Measurements from ENCODE around the gene CD22.

CD22 gene

DNA sequence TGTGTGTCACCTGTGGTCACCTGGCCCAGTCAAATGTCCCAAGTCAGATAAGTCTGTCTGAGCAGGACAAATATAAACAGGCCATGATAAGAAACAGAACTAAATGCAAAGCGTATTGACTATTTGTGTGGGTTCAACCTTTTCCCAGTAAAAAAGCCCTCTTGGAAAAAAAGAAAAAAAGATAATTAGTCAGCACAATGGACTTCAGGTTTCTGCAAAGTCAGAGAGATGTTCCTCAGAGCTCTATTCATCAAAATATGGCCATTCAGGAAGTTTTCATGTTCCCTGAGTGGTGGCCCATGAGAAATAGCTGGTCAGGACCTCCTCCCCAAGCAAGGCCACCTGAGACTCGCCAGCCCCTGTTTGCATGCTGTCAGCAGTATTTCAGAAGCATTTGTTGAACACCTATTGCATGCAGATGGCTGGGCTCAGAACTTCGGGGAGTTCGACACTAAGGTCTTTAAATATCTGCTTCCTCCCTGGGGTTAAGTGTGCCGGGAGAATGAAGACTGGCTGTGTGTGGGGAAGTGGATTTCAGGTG lies 32.0 kb downstream of the CD22 start:
- ChIA-PET CTCF (no interaction called here), POLR2A (no interaction called here)
- DNase-seq (ENCODE audit: extremely low spot score), result no peak
- no peak for TF ChIP-seq LEF1 (IDR thresholded peaks at IDR 0.05; ENCODE audit: borderline replicate concordance)
- no peak for TF ChIP-seq SP1 (IDR thresholded peaks at IDR 0.05)
- TF ChIP-seq ZNF384 (IDR thresholded peaks at IDR 0.05), result no peak
- TF ChIP-seq FOXM1 (IDR thresholded peaks at IDR 0.05; ENCODE audit: borderline replicate concordance), result no peak
- TF ChIP-seq FOXK2 (IDR thresholded peaks at IDR 0.05), result no peak
- TF ChIP-seq SUZ12 (IDR thresholded peaks at IDR 0.05), result no peak
- TF ChIP-seq L3MBTL2 (conservative IDR thresholded peaks at IDR 0.05), result no peak
- no peak for TF ChIP-seq NFRKB (IDR thresholded peaks at IDR 0.05)
- TF ChIP-seq HDGF (IDR thresholded peaks at IDR 0.05; ENCODE audit: borderline replicate concordance), result no peak
- no peak for TF ChIP-seq BHLHE40 (IDR thresholded peaks at IDR 0.05; ENCODE audit: borderline replicate concordance)
- no peak for TF ChIP-seq FOXA1 (IDR thresholded peaks at IDR 0.05)
- TF ChIP-seq, protein P1, sequence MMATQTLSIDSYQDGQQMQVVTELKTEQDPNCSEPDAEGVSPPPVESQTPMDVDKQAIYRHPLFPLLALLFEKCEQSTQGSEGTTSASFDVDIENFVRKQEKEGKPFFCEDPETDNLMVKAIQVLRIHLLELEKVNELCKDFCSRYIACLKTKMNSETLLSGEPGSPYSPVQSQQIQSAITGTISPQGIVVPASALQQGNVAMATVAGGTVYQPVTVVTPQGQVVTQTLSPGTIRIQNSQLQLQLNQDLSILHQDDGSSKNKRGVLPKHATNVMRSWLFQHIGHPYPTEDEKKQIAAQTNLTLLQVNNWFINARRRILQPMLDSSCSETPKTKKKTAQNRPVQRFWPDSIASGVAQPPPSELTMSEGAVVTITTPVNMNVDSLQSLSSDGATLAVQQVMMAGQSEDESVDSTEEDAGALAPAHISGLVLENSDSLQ (IDR thresholded peaks at IDR 0.05), result no peak
- TF ChIP-seq ELF4 (IDR thresholded peaks at IDR 0.05), result no peak
- TF ChIP-seq CTBP1 (IDR thresholded peaks at IDR 0.05; ENCODE audit: borderline replicate concordance), result no peak
- TF ChIP-seq ARNT (IDR thresholded peaks at IDR 0.05), result no peak
- no peak for TF ChIP-seq TARDBP (IDR thresholded peaks at IDR 0.05)

DNA sequence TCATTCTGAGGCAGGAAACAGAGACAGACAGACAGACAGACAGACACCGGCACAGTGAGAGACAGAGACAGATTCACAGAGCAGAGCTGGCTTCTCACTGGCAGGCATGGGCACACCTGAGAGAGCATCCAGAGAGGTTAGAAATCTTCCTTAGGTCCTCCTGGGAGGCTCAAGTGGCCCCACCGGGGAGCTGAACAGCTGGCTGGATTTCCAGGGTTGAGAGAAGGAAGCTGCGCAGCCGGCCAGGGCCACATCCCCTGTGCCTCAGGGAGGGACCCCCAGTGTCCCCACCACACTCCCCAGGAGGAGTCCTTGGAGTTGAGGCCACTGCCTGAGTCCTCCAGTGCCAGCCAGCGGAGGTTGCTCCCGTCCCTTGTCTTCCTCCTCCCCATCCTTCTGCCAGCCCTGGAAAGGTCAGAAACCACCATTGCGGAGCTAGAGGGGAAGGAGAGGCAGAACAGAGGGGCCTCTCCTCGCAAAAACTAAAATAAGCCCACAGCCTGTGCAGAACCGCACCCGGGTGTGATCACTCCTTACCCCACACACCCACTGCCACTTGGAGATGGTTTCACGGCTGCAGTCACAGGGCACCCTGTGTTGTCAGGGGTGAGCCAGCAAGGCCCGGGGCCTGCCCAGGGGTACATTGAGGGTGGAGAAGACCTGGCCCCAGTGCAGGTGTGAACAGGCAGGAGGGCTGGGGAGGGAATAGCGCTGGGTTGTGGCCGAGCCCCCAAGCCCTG lies 33.4 kb downstream of the CD22 start:
- POLR2A ChIA-PET, result no interaction called here
- TF ChIP-seq HDGF (IDR thresholded peaks at IDR 0.05; ENCODE audit: borderline replicate concordance) (no peak), SP1 (IDR thresholded peaks at IDR 0.05) (no peak), CTBP1 (IDR thresholded peaks at IDR 0.05; ENCODE audit: borderline replicate concordance) (no peak), NFRKB (IDR thresholded peaks at IDR 0.05) (no peak), TARDBP (IDR thresholded peaks at IDR 0.05) (no peak), ELF4 (IDR thresholded peaks at IDR 0.05) (no peak), SUZ12 (IDR thresholded peaks at IDR 0.05) (no peak), FOXM1 (IDR thresholded peaks at IDR 0.05; ENCODE audit: borderline replicate concordance) (no peak), BHLHE40 (IDR thresholded peaks at IDR 0.05; ENCODE audit: borderline replicate concordance) (no peak)
- DNase-seq (ENCODE audit: extremely low spot score), result no peak
- CTCF ChIA-PET, result no interaction called here

GRCh38 chr19:35363001-35363590 lies 34.1 kb downstream of the CD22 start:
- no peak for DNase-seq (ENCODE audit: extremely low spot score)
- ChIA-PET CTCF (interaction anchor here (0.7 kb wide), 1 partner anchor 154 kb away, joined by 3 read pairs; no protein-coding TSS in a partner anchor), POLR2A (no interaction called here)
- TF ChIP-seq LEF1 (IDR thresholded peaks at IDR 0.05; ENCODE audit: borderline replicate concordance) (no peak), NFRKB (IDR thresholded peaks at IDR 0.05) (no peak), FOXA1 (IDR thresholded peaks at IDR 0.05) (no peak), ELF4 (IDR thresholded peaks at IDR 0.05) (no peak), CTBP1 (IDR thresholded peaks at IDR 0.05; ENCODE audit: borderline replicate concordance) (no peak), HDGF (IDR thresholded peaks at IDR 0.05; ENCODE audit: borderline replicate concordance) (no peak), TARDBP (IDR thresholded peaks at IDR 0.05) (no peak), BHLHE40 (IDR thresholded peaks at IDR 0.05; ENCODE audit: borderline replicate concordance) (no peak), FOXM1 (IDR thresholded peaks at IDR 0.05; ENCODE audit: borderline replicate concordance) (no peak), FOXK2 (IDR thresholded peaks at IDR 0.05) (no peak), ARNT (IDR thresholded peaks at IDR 0.05) (no peak), SP1 (IDR thresholded peaks at IDR 0.05) (no peak), L3MBTL2 (conservative IDR thresholded peaks at IDR 0.05) (no peak), ZNF384 (IDR thresholded peaks at IDR 0.05) (no peak)
- TF ChIP-seq, protein P1 (IDR thresholded peaks at IDR 0.05), result no peak

DNA sequence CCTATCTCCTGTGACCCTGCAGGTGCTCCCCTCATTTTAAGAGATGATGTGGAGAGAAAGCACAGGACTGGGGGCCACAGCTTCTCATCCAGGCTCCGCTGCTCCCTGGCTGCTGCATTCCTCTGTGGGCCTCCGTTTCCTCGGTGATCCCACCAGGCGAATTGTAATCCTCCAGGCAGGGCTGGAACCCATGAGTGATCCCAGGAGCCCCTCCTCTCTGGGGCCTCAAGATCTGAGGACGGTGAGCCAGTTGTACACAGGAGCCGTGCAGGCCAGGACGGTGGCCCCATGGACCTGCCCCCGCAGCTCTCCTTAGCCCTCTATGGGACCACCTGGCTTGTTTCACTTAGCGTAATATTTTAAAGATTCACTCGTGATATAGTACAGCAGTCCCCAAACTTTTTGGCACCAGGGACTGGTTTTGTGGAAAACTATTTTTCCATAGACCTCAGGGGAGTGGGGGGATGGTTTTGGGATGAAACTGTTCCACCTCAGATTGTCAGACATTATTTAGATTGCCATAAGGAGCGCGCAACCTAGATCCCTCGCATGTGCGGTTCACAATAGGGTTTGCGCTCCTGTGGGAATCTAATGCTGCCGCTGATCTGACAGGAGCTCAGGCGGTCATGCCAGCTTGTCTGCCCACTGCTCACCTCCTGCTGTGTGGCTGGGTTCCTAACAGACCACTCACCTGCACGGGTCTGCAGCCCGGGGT lies 34.9 kb downstream of the CD22 start:
- POLR2A ChIA-PET, result no interaction called here
- DNase-seq (ENCODE audit: extremely low spot score), result no peak
- TF ChIP-seq ZNF384 (IDR thresholded peaks at IDR 0.05) (no peak), SUZ12 (IDR thresholded peaks at IDR 0.05) (no peak), ELF4 (IDR thresholded peaks at IDR 0.05) (no peak), CTBP1 (IDR thresholded peaks at IDR 0.05; ENCODE audit: borderline replicate concordance) (no peak), FOXM1 (IDR thresholded peaks at IDR 0.05; ENCODE audit: borderline replicate concordance) (no peak)
- CTCF ChIA-PET, result interaction anchor here (0.7 kb wide), 1 partner anchor 154 kb away, joined by 3 read pairs; no protein-coding TSS in a partner anchor

DNA sequence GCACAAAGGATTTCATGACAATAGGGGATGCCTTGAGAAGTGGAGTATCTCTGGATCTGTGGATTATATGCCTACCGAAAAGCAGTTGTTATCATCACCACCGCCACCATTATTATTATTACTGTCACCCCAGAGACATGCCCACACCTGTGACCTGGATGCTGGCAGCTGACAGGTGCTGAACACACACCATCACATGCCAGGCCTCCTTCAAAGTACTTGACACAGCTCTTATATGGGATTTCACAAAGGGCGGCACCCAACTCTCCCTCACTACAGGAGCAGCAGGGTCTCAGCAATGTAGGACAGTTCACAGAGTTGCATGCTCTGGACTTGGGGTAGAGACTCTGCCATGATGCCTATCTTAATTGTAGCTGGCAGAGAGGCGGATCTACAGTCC lies 36.3 kb downstream of the CD22 start:
- ChIA-PET CTCF (no interaction called here), POLR2A (no interaction called here)
- TF ChIP-seq FOXA1 (IDR thresholded peaks at IDR 0.05) (no peak), L3MBTL2 (conservative IDR thresholded peaks at IDR 0.05) (no peak), ARNT (IDR thresholded peaks at IDR 0.05) (no peak), LEF1 (IDR thresholded peaks at IDR 0.05; ENCODE audit: borderline replicate concordance) (no peak), FOXK2 (IDR thresholded peaks at IDR 0.05) (no peak), FOXM1 (IDR thresholded peaks at IDR 0.05; ENCODE audit: borderline replicate concordance) (no peak)
- TF ChIP-seq, protein P1 (IDR thresholded peaks at IDR 0.05), result no peak
- DNase-seq (ENCODE audit: extremely low spot score), result no peak

Data from HEK293T (cell line).